ENCODE results near the gene TTLL12. TPM values are rescaled to one million over a fixed set of nuclear protein-coding genes. Genes with fewer than 3 reads are reported as not detected.

Gene TTLL12
- total RNA-seq, 1 donor from 2014 or later = 15.1 TPM

DNA sequence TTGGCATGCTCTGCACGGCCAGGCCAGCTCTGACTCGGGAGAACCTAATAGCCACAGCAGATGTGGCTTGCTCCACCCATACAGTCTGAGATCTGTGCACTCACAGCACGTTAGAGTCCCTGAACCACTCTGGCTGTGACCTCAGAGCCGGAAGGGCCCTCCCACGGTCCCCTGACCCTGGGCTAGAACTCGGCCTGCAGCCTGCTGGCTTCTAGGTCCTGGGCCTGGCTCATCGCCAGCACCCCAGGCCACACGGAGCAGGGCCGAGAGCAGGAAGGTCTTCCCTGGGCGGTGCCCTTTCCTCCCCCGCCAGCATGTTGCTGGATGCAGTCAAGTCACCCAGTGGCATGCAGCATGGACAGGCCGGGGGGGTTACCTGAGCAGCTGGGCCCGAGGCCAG is 35.3 kb upstream of the TTLL12 start:
- TF ChIP-seq, protein P1, sequence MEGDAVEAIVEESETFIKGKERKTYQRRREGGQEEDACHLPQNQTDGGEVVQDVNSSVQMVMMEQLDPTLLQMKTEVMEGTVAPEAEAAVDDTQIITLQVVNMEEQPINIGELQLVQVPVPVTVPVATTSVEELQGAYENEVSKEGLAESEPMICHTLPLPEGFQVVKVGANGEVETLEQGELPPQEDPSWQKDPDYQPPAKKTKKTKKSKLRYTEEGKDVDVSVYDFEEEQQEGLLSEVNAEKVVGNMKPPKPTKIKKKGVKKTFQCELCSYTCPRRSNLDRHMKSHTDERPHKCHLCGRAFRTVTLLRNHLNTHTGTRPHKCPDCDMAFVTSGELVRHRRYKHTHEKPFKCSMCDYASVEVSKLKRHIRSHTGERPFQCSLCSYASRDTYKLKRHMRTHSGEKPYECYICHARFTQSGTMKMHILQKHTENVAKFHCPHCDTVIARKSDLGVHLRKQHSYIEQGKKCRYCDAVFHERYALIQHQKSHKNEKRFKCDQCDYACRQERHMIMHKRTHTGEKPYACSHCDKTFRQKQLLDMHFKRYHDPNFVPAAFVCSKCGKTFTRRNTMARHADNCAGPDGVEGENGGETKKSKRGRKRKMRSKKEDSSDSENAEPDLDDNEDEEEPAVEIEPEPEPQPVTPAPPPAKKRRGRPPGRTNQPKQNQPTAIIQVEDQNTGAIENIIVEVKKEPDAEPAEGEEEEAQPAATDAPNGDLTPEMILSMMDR (IDR thresholded peaks at IDR 0.05; ENCODE audit: unreplicated experiment) = no peak
- Mint-ChIP-seq H3K36me3 (ENCODE audit: low read depth, unreplicated experiment) (peaks cover 26% of the 10 kb centered on the region), H3K4me3 (ENCODE audit: unreplicated experiment) (no peak overlapping the region), H3K27me3 (ENCODE audit: unreplicated experiment) (peaks cover 13% of the 10 kb centered on the region), H3K27ac (ENCODE audit: unreplicated experiment) (no peak overlapping the region), H3K9me3 (ENCODE audit: unreplicated experiment) (no peaks in the 10 kb centered on the region), H3K4me1 (ENCODE audit: unreplicated experiment) (no peaks in the 10 kb centered on the region)
- no peak for DNase-seq (ENCODE audit: low spot score)

DNA sequence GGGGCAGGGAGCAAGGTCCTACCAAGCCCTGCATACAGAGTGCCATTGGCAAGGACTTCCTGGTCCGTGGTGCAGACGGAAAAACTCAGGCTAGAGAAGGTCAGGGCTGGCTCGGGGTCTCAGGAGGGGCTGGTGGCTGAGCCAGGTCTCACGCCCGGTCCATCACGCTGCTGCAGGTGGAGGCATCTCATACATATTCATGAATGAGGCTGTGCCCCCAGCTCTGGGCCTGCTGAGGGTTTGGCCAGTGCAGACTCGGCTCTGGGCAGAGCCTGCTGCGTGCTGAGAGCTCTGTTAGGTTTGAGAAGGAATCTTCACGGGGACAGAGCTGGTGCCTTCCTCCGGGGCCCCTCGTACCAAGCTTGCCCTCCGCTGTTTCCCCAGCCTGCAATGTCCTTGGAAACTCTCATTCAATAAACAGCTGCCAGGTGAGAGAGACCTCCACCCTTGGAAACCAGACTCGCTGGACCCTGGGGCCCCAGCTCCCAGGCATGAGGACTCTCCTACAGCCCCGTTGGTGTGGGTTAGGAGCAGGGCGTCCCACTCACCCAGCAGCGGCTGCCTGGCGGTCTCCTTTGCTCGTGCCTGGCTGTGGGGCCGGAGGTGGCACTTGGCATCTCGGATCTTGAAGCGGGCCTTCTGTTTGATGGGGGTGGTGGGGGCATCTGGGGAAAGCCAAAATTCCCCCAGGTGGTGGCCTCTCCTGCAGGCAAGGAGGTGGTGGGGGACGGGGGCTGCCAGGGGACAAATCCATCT is 33.9 kb upstream of the TTLL12 start:
- H3K4me3 Mint-ChIP-seq (ENCODE audit: unreplicated experiment) = no peak overlapping the region
- no peaks in the 10 kb centered on the region for H3K4me1 Mint-ChIP-seq (ENCODE audit: unreplicated experiment)
- TF ChIP-seq, protein P1 (IDR thresholded peaks at IDR 0.05; ENCODE audit: unreplicated experiment) = no peak
- H3K9me3 Mint-ChIP-seq (ENCODE audit: unreplicated experiment) = no peaks in the 10 kb centered on the region
- no peak for DNase-seq (ENCODE audit: low spot score)
- no peak overlapping the region for H3K27ac Mint-ChIP-seq (ENCODE audit: unreplicated experiment)
- peaks cover 24% of the 10 kb centered on the region for H3K36me3 Mint-ChIP-seq (ENCODE audit: low read depth, unreplicated experiment)
- peaks cover 11% of the 10 kb centered on the region for H3K27me3 Mint-ChIP-seq (ENCODE audit: unreplicated experiment)

DNA sequence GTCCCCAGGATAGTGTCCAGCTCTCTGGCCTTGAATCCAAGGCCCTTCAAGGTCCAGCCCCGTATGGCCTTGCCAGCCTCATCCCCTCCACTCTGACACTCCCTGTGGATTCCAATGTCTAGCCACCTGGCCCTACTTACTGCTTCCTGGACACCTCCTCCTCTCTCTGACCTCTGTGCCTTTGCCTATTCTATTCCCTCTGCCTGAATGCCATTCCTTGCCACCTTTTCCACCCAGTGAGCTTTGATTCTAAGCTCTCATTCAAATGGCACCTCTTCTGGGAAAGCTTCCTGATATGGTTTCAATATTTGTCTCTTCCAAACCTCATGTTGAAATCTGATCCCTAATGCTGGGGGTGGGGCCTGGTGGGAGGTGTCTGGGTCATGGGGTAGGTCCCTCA is 31.9 kb upstream of the TTLL12 start:
- peak overlapping the region; percentile 76 for H3K4me3 Mint-ChIP-seq (ENCODE audit: unreplicated experiment)
- no peak overlapping the region for H3K27ac Mint-ChIP-seq (ENCODE audit: unreplicated experiment)
- H3K9me3 Mint-ChIP-seq (ENCODE audit: unreplicated experiment) = no peaks in the 10 kb centered on the region
- peaks cover 17% of the 10 kb centered on the region for H3K36me3 Mint-ChIP-seq (ENCODE audit: low read depth, unreplicated experiment)
- DNase-seq (ENCODE audit: low spot score) = no peak
- TF ChIP-seq, protein P1 (IDR thresholded peaks at IDR 0.05; ENCODE audit: unreplicated experiment) = no peak
- no peaks in the 10 kb centered on the region for H3K4me1 Mint-ChIP-seq (ENCODE audit: unreplicated experiment)
- H3K27me3 Mint-ChIP-seq (ENCODE audit: unreplicated experiment) = peaks cover 12% of the 10 kb centered on the region

DNA sequence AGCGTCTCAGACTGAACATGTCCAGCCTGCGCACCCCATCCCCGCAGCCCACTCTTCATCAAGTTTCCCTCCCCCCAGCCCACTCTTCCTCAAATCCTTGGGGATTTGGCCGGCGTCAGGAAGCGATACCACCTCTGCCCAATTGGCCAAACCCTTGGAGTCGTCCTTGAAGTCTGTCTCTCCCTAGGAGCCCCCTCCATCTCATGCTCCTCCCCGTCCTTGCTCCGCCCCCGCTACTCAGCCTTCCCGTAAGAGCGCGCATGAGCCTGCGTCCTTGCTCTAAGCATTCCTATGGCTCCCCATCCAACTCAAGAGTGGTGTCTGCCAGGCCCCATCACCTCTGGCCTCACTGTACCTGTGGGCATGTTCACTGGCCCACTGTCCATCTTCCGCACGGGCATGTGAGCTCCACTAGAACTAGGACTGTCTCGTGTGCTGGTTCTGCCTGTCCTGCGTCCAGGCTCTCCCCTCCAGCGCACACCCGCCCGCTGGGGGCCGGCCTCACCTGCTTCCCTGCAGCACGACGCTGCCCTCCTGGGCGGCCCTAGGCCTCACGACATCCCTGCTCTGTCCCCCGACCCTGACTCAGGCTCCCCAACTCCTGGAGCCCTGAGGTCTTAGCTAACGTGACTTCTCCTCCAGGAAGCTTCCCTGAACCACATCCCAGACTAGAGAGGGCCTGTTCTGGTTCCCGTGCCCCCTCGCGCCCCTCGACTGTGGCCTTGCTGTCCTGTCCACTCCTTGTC is 30.5 kb upstream of the TTLL12 start:
- Mint-ChIP-seq H3K36me3 (ENCODE audit: low read depth, unreplicated experiment) (peaks cover 22% of the 10 kb centered on the region), H3K4me3 (ENCODE audit: unreplicated experiment) (peak overlapping the region; percentile 42), H3K9me3 (ENCODE audit: unreplicated experiment) (no peaks in the 10 kb centered on the region), H3K27me3 (ENCODE audit: unreplicated experiment) (peaks cover 17% of the 10 kb centered on the region), H3K4me1 (ENCODE audit: unreplicated experiment) (no peaks in the 10 kb centered on the region), H3K27ac (ENCODE audit: unreplicated experiment) (no peak overlapping the region)
- TF ChIP-seq, protein P1 (IDR thresholded peaks at IDR 0.05; ENCODE audit: unreplicated experiment) = no peak
- DNase-seq (ENCODE audit: low spot score) = no peak

DNA sequence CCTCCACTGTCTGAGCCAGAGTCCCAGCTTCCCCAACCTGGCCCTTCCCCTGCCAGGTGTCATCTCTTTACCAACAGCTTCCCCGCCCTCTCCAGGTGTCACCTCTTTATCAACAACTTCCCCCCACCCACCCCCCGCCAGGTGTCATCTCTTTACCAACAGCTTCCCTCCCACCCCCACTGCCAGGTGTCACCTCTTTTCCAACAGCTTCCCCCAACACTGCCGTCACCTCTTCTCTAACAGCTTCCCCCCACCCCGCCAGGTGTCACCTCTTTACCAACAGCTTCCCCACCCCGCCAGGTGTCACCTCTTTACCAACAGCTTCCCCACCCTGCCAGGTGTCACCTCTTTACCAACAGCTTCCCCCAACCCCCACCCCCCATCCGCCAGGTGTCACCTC is 29.8 kb upstream of the TTLL12 start:
- H3K27ac Mint-ChIP-seq (ENCODE audit: unreplicated experiment) = no peak overlapping the region
- TF ChIP-seq, protein P1 (IDR thresholded peaks at IDR 0.05; ENCODE audit: unreplicated experiment) = no peak
- H3K36me3 Mint-ChIP-seq (ENCODE audit: low read depth, unreplicated experiment) = peaks cover 22% of the 10 kb centered on the region
- H3K9me3 Mint-ChIP-seq (ENCODE audit: unreplicated experiment) = no peaks in the 10 kb centered on the region
- no peak overlapping the region for H3K4me3 Mint-ChIP-seq (ENCODE audit: unreplicated experiment)
- peaks cover 17% of the 10 kb centered on the region for H3K27me3 Mint-ChIP-seq (ENCODE audit: unreplicated experiment)
- DNase-seq (ENCODE audit: low spot score) = no peak
- no peaks in the 10 kb centered on the region for H3K4me1 Mint-ChIP-seq (ENCODE audit: unreplicated experiment)

Measured in endothelial cell (in vitro differentiated cells).